Mesothelial cell of epicardium (in vitro differentiated cells): ENCODE measurements around the gene ANKS6. TPM values are rescaled to one million over a fixed set of nuclear protein-coding genes. Genes with fewer than 3 reads are reported as not detected.
A peak's percentile ranks its signal among the peaks of the same experiment; 100 is the strongest.
"Not testable (repeated sequence)": the region's sequence is repeated elsewhere in the genome, so short reads cannot be mapped to it uniquely, and the experiment has no call there.

Experiments
- DNase-seq, 2 experiments: peaks; one replicate each; pipeline ENCODE4 v3.0.0; 2021; ENCODE audit warnings: low spot score in 2 of 2; ENCODE audit not compliant: unreplicated experiment in 2 of 2
- H3K27ac Mint-ChIP-seq: 2 replicates; pipeline ENCODE4 v1.8.0; 2021; ENCODE audit warnings: mixed read lengths
- H3K27me3 Mint-ChIP-seq: 2 replicates; pipeline ENCODE4 v1.8.0; 2021; ENCODE audit warnings: low read depth, mixed read lengths
- H3K36me3 Mint-ChIP-seq: 2 replicates; pipeline ENCODE4 v1.8.0; 2021; ENCODE audit warnings: mixed read lengths
- H3K4me1 Mint-ChIP-seq: 2 replicates; pipeline ENCODE4 v1.8.0; 2021; ENCODE audit warnings: mixed read lengths
- H3K4me3 Mint-ChIP-seq: 2 replicates; pipeline ENCODE4 v1.8.0; 2021; ENCODE audit warnings: mild to moderate bottlenecking, moderate library complexity, mixed read lengths
- H3K9me3 Mint-ChIP-seq: 2 replicates; pipeline ENCODE4 v1.8.0; 2021; ENCODE audit warnings: mixed read lengths
- CTCF ChIP-seq: fragments of 200-600 bp; sonication (generic); IDR thresholded peaks from one replicate; pipeline ENCODE4 v1.5.0; 2021; ENCODE audit warnings: antibody characterized with exemption; ENCODE audit not compliant: unreplicated experiment
- total RNA-seq: library from RNA; stranded (reverse); gene quantifications from 3 replicates; pipeline ENCODE4 v1.2.1, GENCODE V29; 2021

The ANKS6 gene
- total RNA-seq, 1 donor from 2014 or later = 42.0 TPM

- Mint-ChIP-seq H3K36me3 (no peaks in the 10 kb centered on the region), H3K9me3 (no peaks in the 10 kb centered on the region), H3K27ac (no peak overlapping the region), H3K4me1 (peaks cover 7% of the 10 kb centered on the region), H3K4me3 (no peak overlapping the region), H3K27me3 (peaks cover 1% of the 10 kb centered on the region)
- no peak for DNase-seq
- TF ChIP-seq CTCF = no peak
Observed at GRCh38 chr9:98688710-98689495, 107.5 kb downstream of the ANKS6 start.

- peaks cover 1% of the 10 kb centered on the region for H3K27me3 Mint-ChIP-seq
- no peak overlapping the region for H3K4me3 Mint-ChIP-seq
- TF ChIP-seq CTCF = no peak
- DNase-seq = no peak
- H3K9me3 Mint-ChIP-seq = no peaks in the 10 kb centered on the region
- no peak overlapping the region for H3K27ac Mint-ChIP-seq
- peaks cover 7% of the 10 kb centered on the region for H3K4me1 Mint-ChIP-seq
- no peaks in the 10 kb centered on the region for H3K36me3 Mint-ChIP-seq
Observed at GRCh38 chr9:98687911-98688310, 108.4 kb downstream of the ANKS6 start.

- Mint-ChIP-seq H3K9me3 (no peaks in the 10 kb centered on the region), H3K27me3 (peaks cover 1% of the 10 kb centered on the region), H3K27ac (peak overlapping the region; percentile 18), H3K4me1 (peaks cover 7% of the 10 kb centered on the region), H3K36me3 (no peaks in the 10 kb centered on the region), H3K4me3 (no peak overlapping the region)
- TF ChIP-seq CTCF = no peak
- no peak for DNase-seq
Observed at GRCh38 chr9:98686961-98687855, 109.1 kb downstream of the ANKS6 start.

GRCh38 chr9:98684816-98685215 lies 111.5 kb downstream of the ANKS6 start:
- not testable (repeated sequence) for H3K27me3 Mint-ChIP-seq, H3K9me3 Mint-ChIP-seq, DNase-seq, H3K36me3 Mint-ChIP-seq, H3K4me3 Mint-ChIP-seq, H3K27ac Mint-ChIP-seq, H3K4me1 Mint-ChIP-seq

Other genes starting within 250 kb of the ANKS6 start
- 0.25 to 0.74 TPM (median 0.55 TPM) in 3 replicates for gene GABBR2, start 87.6 kb downstream of the ANKS6 start, total RNA-seq
- gene GALNT12, start 11.1 kb upstream of the ANKS6 start, total RNA-seq = 10.1 to 10.6 TPM (median 10.3 TPM) in 3 replicates
- gene COL15A1, start 147.4 kb upstream of the ANKS6 start, total RNA-seq = 42.4 to 51.0 TPM (median 50.1 TPM) in 3 replicates